Measurements from ENCODE around the gene MT1M.
"Not testable (repeated sequence)": the region's sequence is repeated elsewhere in the genome, so short reads cannot be mapped to it uniquely, and the experiment has no call there.

MT1M gene

GRCh38 chr16:56649271-56649670 lies 16.8 kb downstream of the MT1M start:
- DNase-seq (ENCODE audit: low spot score) = no peak

- DNase-seq (ENCODE audit: low spot score) = no peak
Measured at GRCh38 chr16:56649820-56650219, 17.4 kb downstream of the MT1M start.

DNA sequence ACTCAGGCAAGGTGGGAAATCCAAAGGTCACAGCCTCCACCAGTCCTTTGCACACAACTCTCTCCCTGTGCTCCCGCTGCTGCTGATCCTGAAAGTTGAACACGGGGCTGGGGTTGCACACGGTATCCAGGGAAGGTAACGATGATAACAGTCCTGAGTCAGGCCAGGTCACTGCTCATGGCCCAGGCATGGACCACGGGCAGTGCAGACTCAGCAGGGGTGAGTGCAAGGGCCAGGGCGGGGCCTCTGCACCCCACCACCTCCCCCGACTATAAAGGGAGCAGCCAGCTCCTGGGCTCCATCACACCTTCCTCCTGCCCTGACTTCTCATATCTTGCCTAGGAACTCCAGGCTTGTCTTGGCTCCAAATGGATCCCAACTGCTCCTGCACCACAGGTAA lies 19.1 kb downstream of the MT1M start, which contains the start of gene MT1B:
TSS of gene MT1B (plus strand) at position 301 of the 400 bp plus-strand sequence. CDS start at position 369, 68 bp downstream.
- DNase-seq (ENCODE audit: low spot score) = no peak

- no peak for DNase-seq (ENCODE audit: low spot score)
Measured at GRCh38 chr16:56652600-56652999, 20.1 kb downstream of the MT1M start.

GRCh38 chr16:56653218-56653617 lies 20.8 kb downstream of the MT1M start:
- DNase-seq (ENCODE audit: low spot score) = no peak

- no peak for DNase-seq (ENCODE audit: low spot score)
Measured at GRCh38 chr16:56657555-56658326, 25.3 kb downstream of the MT1M start, which contains the start of gene MT1F. TSS of gene MT1F (plus strand) at chr16:56657959. CDS start at chr16:56658059, 100 bp downstream.

GRCh38 chr16:56658327-56658875 lies 25.9 kb downstream of the MT1M start:
- DNase-seq (ENCODE audit: low spot score) = no peak

- no peak for DNase-seq (ENCODE audit: low spot score)
Measured at GRCh38 chr16:56662357-56663354, 30.2 kb downstream of the MT1M start.

DNA sequence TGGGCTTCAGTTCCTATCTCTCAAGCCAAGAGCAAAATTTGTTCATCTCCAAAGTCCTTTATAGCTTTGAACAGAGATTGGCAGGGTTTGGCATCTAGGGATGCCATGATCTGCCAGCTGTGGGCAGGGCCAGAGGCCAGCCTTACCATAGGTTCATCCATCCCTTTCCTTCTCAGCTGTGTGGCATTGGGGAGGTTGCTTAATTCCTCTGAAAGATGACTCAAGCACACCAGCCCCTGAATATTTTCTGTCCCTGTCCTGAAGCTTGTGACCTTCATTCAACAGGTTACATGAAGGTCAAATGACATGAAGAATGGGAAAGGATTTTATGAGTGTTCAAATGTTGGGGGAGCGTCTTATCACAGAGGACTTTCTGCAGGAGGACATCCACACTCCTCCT lies 32.0 kb downstream of the MT1M start:
- DNase-seq (ENCODE audit: low spot score) = no peak

DNA sequence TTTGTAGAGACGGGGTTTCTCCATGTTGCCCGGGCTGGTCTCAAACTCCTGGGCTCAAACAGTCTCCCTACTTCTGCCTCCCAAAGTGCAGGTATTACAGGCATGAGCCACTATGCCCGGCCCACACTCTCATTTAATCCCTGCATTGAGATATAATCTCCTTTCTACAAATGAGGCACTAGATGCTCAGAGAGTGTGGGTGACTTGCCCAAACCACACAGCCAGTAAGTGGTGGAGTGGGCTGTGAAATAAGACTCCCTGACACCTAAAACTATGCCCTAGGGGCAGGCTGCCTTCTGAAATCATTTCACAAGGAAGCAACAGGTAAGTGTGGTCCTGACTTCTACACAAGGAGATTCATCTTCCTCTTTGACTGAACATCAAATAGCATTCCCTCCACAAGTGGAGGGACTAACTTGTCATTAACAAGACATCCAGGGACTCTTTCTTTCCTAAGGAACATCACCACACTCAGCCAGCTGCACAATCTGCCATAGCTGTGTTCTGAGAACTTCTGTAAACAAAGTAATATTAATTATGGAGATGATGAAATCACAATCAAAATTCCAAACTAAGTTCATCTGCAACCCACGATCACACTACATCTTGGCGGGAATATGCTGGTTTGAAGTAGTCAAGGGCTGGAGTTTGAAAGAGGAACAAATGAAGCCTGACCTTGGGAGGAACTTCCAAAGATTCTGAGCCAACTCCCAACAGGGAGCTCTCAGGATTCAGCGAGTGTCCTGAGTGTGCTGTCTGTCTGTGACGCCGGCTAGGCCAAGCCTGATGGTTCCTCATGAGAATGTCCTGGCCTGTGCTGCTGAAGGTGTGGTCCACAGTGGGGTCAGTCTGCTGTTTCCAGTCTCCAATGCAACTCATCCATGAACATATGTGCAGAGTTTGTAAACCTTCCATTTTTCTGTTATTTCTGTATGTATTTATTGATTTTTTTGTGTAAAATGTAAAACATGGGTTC lies 33.1 kb downstream of the MT1M start:
- DNase-seq (ENCODE audit: low spot score) = not testable (repeated sequence)

DNA sequence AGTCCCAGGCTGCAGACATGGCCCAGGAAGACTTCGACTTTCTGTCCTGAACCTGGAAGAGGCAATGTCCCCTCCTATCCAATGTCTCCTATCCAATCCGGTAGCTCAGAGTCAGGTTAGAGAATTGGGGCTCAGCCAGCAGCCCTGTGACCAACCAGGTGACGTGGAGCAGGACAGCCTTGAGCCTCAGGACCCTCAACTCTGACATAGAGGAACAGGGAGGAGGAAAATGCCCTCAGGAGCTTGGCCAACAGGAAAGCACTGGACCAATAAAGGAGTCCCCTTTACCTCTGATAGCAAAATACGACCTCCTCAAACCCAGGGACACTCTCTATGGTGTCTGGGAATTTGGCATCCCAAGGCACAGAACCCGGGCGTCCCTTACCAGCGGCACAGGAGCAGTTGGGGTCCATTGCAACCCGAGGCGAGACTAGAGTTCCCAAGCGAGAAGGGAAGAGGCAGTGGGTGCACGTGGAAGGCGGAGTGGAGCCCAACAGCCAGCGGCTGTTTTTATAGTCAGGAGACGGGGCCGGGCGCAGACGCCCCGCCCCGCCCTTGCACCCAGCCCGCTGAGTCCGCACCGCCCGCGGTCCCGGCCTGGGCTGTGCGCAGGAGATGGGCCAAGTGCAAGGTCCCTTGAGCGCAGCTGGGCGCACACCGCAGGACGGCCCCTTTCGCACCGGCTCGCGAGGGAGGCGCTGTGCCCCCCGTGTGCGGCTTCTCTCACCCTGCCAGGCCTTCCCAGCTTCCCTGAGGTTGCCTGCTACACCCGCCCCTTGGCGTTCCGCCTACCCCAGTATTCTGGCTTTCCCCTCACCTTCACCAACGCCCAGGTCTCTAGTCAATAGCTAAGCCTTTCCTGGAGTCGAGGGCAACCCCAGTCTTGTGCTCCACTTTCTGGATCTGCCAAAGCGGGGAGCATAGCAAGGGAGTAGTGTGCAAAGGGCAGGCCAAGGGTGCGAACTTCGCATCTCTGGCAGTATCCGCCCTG lies 35.4 kb downstream of the MT1M start, which contains the start of gene MT1G:
TSS of gene MT1G (minus strand) at position 485 of the 991 bp plus-strand sequence. CDS start at position 413, 72 bp downstream.
- DNase-seq (ENCODE audit: low spot score) = no peak

DNA sequence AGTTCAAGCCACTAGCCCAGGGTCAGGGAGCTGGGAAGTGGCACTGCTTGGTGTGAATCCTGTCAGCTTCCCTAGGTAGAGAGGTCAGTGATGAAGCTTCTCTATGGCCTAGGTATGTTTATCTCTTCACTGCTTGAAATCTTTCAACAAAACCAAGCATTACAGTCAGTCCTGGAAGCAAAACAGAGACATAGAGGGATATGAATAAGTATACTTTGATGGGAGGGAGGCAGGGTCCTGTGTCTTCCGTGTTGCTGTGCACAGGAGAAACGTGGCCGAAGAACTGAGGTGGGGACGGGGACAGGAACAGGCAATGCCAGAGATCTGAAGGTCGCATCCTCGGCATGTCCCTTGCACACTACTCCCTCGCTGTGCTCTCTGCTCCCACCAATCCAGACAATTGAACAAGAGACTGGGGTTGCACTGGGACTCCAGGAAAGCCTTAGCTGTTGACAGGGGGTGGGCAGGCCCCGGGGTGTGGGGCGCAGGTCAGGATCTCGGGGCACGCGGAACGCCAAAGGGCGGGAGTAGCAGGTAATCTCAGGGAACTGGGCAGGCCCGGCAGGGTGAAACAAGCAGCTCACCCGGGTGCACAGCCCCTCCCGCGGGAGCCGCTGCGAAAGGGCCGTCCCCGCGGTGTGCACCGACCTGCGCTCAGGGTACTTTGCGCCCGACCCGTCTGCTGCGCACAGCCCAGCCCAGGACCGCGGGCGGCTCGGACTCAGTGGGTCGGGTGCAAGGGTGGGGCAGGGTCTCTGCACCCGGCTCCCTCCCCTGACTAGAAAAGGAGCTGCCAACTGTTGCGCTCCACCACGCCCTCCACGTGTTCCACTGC lies 36.8 kb downstream of the MT1M start, which contains the start of gene MT1H:
TSS of gene MT1H (plus strand) at position 810 of the 835 bp plus-strand sequence. CDS start 71 bp downstream, outside the sequence.
- DNase-seq (ENCODE audit: low spot score) = no peak

DNA sequence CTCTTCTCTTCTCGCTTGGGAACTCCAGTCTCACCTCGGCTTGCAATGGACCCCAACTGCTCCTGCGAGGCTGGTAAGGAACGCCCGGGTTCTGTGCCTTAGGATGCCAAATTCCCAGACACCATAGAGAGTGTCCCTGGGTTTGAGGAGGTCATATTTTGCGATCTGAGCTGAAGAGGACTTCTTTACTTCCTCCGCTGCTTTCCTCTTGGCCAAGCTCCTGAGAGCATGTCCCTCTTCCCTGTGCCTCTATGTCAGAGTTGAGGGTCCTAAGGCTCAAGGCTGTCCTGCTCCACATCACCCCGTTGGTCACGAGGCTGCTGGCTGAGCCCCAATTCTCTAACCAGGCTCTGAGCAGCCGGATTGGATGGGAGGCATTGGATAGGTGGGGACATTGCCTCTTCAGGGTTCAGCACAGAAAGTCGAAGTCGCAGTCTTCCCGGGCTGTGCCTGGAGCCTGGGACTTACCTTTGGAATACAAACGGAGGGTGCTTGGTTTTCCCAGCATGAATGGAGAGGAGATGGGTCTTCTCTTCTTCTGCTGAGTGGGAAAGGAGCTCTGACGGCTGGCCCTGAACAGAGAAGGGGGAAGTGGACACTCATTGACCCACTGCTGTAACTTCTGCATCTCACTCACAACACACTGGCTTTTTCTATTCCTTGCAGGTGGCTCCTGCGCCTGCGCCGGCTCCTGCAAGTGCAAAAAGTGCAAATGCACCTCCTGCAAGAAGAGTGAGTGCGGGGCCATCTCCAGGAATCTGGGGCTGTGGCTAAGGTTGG lies 37.6 kb downstream of the MT1M start:
- DNase-seq (ENCODE audit: low spot score) = no peak

DNA sequence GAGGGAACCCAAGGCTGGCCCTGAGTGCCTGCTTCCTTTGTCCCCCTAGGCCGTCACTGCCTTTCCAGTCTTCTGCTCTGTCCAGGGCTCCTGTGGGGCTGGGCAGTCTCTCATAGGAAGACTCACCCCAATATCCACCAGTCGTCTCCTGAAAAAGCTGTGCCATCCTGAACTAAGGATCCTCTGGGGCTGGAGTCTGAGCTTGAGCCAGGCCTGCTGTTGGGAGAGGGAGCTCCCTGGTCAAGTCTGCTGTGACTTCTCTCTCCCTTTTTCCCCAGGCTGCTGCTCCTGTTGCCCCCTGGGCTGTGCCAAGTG lies 38.1 kb downstream of the MT1M start:
- DNase-seq (ENCODE audit: low spot score) = no peak

- DNase-seq (ENCODE audit: low spot score) = not testable (repeated sequence)
Measured at GRCh38 chr16:56671691-56672090, 39.2 kb downstream of the MT1M start.

GRCh38 chr16:56672171-56672570 lies 39.7 kb downstream of the MT1M start:
- DNase-seq (ENCODE audit: low spot score) = not testable (repeated sequence)

DNA sequence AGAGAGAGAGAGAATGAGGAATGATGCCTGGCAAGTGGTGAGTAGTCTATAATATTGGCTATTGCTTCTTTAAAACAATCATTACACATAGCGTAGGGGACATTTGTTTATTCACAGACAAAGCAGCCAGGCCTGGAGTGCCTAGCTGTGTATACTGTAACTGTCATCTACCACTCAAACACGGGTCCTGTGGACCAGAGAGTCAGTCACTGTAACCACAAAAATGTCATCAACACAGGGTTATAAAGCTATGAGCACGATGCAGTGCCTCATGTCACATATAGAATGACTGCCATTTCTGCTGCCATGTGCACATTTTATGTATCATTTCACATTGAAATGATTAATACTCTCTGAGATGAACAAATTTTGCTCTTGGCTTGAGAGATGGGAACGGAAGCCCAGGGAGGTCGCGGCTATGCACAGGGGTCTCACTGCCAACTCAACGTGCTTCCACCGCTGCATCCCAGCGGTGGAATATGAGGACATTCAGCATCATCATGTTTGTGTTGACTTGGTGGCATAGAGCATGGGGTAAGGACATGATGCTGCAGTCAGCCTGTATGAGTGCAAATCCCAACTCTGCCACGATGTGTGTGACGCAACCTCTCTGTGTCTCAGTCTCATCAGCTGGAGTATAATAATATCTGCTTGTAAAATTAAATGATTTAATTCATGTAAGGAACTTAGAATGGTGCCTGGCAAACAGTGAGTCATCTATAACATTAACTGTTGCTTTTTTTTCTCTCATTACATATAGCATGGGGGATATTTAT lies 40.5 kb downstream of the MT1M start:
- no peak for DNase-seq (ENCODE audit: low spot score)

Data from putamen (tissue), 1 donor.